A549 (cell line): ENCODE data around the gene TBC1D14. TPM values are rescaled to one million over a fixed set of nuclear protein-coding genes. Genes with fewer than 3 reads are reported as not detected.

ENCODE experiments used
- ATAC-seq, 2 experiments: fragments of 200-7000 bp in 1 of 2; fragments of >200 bp in 1 of 2; cut with Nextera tagmentation in 1 of 2; cut with Tn5 transposase in 1 of 2; 3 replicates each; pipeline versions ENCODE4 v1.8.0 to v1.9.1; 2018 to 2020; ENCODE audit warnings: mild to moderate bottlenecking in 1 of 2, moderate library complexity in 1 of 2
- CTCF ChIA-PET: fragments of 300-600 bp; sonication (Branson Sonifier 250); formaldehyde crosslinking; extraction: SDS; loops from one replicate; lab custom pipeline; 2021; ENCODE audit warnings: antibody characterized with exemption, inconsistent platforms; lab: Yijun Ruan, JAX
- POLR2A ChIA-PET: fragments of 350-600 bp; formaldehyde crosslinking; extraction: SDS; loops from one replicate; lab custom pipeline; 2021; ENCODE audit warnings: antibody characterized with exemption, inconsistent platforms; lab: Yijun Ruan, JAX
- DNase-seq, 2 experiments: peaks; one replicate each; pipeline versions ENCODE4 v3.0.0 to v3.0.0-alpha.2; 2011 to 2016; ENCODE audit warnings: low read depth in 1 of 2, low spot score in 1 of 2
- FAIRE-seq: peaks from 2 replicates; lab custom pipeline; 2011; peaks lifted over from hg19 to GRCh38; lab: Jason Lieb, UNC
- H3K27ac ChIP-seq, 2 experiments: fragments of >200 bp; sonication (Bioruptor Twin); formaldehyde crosslinking; 3 replicates each; pipeline ENCODE4 v1.5.1; 2016 to 2017
- H3K4me1 ChIP-seq: fragments of >200 bp; sonication (Bioruptor Twin); formaldehyde crosslinking; 3 replicates; pipeline ENCODE4 v1.6.1; 2016
- H3K4me2 ChIP-seq: fragments of >200 bp; sonication (Bioruptor Twin); formaldehyde crosslinking; 3 replicates; pipeline ENCODE4 v1.6.1; 2016
- H3K4me3 ChIP-seq: fragments of >200 bp; sonication (Bioruptor Twin); formaldehyde crosslinking; 3 replicates; pipeline ENCODE4 v1.5.1; 2016
- H3K9me3 ChIP-seq: fragments of >200 bp; sonication (Bioruptor Twin); formaldehyde crosslinking; 3 replicates; pipeline ENCODE4 v1.6.1; 2016
- ATOH8 ChIP-seq: fragments of 250-450 bp; sonication (Bioruptor Pico); IDR thresholded peaks from 2 replicates; pipeline ENCODE4 v1.5.0; 2020; ENCODE audit warnings: low read depth, mild to moderate bottlenecking, moderate library complexity
- CBX2 ChIP-seq: fragments of 200-600 bp; sonication (generic); IDR thresholded peaks from 2 replicates; pipeline ENCODE4 v1.6.1; 2016; ENCODE audit warnings: low read depth, mild to moderate bottlenecking, borderline replicate concordance
- CEBPB ChIP-seq, 2 experiments: fragments of >200 bp in 1 of 2; sonication (Bioruptor Twin) in 1 of 2; formaldehyde crosslinking in 1 of 2; IDR thresholded peaks; 2 replicates each; pipeline ENCODE4 v1.6.1; 2012 to 2016
- CHD2 ChIP-seq: fragments of 150-350 bp; IDR thresholded peaks from 2 replicates; pipeline ENCODE4 v1.6.1; 2014; ENCODE audit warnings: low read length; ENCODE audit not compliant: partially characterized antibody
- CHD4 ChIP-seq: fragments of 200-600 bp; sonication (generic); IDR thresholded peaks from 2 replicates; pipeline ENCODE4 v1.6.1; 2016; ENCODE audit warnings: antibody characterized with exemption, mild to moderate bottlenecking, borderline replicate concordance
- ELK1 ChIP-seq: fragments of 150-350 bp; IDR thresholded peaks from 2 replicates; pipeline ENCODE4 v1.6.1; 2014; ENCODE audit warnings: low read depth, mild to moderate bottlenecking, low read length
- EP300 ChIP-seq, 2 experiments: fragments of >200 bp; sonication (Bioruptor Twin); formaldehyde crosslinking; IDR thresholded peaks; 2 replicates in 1 of 2; 3 replicates in 1 of 2; pipeline ENCODE4 v1.6.1; 2016 to 2017
- FOSL2 ChIP-seq, 2 experiments: fragments of 450-650 bp in 1 of 2; fragments of >200 bp in 1 of 2; sonication (Bioruptor Twin) in 1 of 2; formaldehyde crosslinking; IDR thresholded peaks; 2 replicates each; pipeline versions ENCODE4 v1.5.0 to v1.6.1; 2016 to 2020; ENCODE audit warnings: mild to moderate bottlenecking in 1 of 2, moderate library complexity in 1 of 2
- FOXS1 ChIP-seq: fragments of 250-450 bp; sonication (Bioruptor Pico); IDR thresholded peaks from 2 replicates; pipeline ENCODE4 v1.5.0; 2020; ENCODE audit warnings: mild to moderate bottlenecking, moderate library complexity
- GATA3 ChIP-seq: IDR thresholded peaks from 2 replicates; pipeline ENCODE4 v1.6.1; 2012; ENCODE audit warnings: borderline replicate concordance
- HDAC2 ChIP-seq: fragments of 200-600 bp; sonication (generic); IDR thresholded peaks from 2 replicates; pipeline ENCODE4 v1.6.1; 2016
- HES2 ChIP-seq: fragments of >200 bp; sonication (Bioruptor Twin); formaldehyde crosslinking; IDR thresholded peaks from 2 replicates; pipeline ENCODE4 v1.6.1; 2016
- HEYL ChIP-seq: fragments of 250-450 bp; sonication (Bioruptor Pico); IDR thresholded peaks from 2 replicates; pipeline ENCODE4 v1.8.0; 2021; ENCODE audit warnings: mild to moderate bottlenecking, moderate library complexity
- HOXA7 ChIP-seq: fragments of 250-450 bp; sonication (Bioruptor Pico); IDR thresholded peaks from 2 replicates; pipeline ENCODE4 v1.5.0; 2020; ENCODE audit warnings: mild to moderate bottlenecking, moderate library complexity
- HOXB5 ChIP-seq: fragments of 250-450 bp; sonication (Bioruptor Pico); IDR thresholded peaks from 2 replicates; pipeline ENCODE4 v1.5.0; 2020; ENCODE audit warnings: mild to moderate bottlenecking, moderate library complexity
- MAFK ChIP-seq: fragments of 450-650 bp; IDR thresholded peaks from 2 replicates; pipeline ENCODE4 v1.6.1; 2014; ENCODE audit not compliant: partially characterized antibody
- MAZ ChIP-seq: fragments of 150-350 bp; IDR thresholded peaks from 2 replicates; pipeline ENCODE4 v1.6.1; 2014; ENCODE audit warnings: antibody characterized with exemption, low read depth, low read length, borderline replicate concordance
- MYC ChIP-seq: IDR thresholded peaks from 2 replicates; pipeline ENCODE4 v1.6.1; 2012; ENCODE audit warnings: mild to moderate bottlenecking, inconsistent platforms, low read length, improper control_type of control experiment, borderline replicate concordance
- NFE2L2 ChIP-seq: fragments of 150-350 bp; conservative IDR thresholded peaks from 2 replicates; pipeline ENCODE4 v1.6.1; 2014; ENCODE audit warnings: low read length
- POLR2AphosphoS2 ChIP-seq: conservative IDR thresholded peaks from 2 replicates; pipeline ENCODE4 v1.6.1; 2012; ENCODE audit warnings: low read length, improper control_type of control experiment, inconsistent platforms
- RAD21 ChIP-seq, 2 experiments: fragments of >200 bp in 1 of 2; sonication (Bioruptor Twin) in 1 of 2; formaldehyde crosslinking in 1 of 2; IDR thresholded peaks in 1 of 2; conservative IDR thresholded peaks in 1 of 2; 2 replicates in 1 of 2; 3 replicates in 1 of 2; pipeline ENCODE4 v1.6.1; 2012 to 2018; ENCODE audit warnings: inconsistent platforms in 1 of 2
- RCOR1 ChIP-seq: fragments of 150-350 bp; IDR thresholded peaks from 2 replicates; pipeline ENCODE4 v1.6.1; 2014; ENCODE audit warnings: antibody characterized with exemption, low read length, low read depth
- REST ChIP-seq: fragments of 200-600 bp; sonication (generic); IDR thresholded peaks from 2 replicates; pipeline ENCODE4 v1.6.1; 2016; ENCODE audit warnings: antibody characterized with exemption, mild to moderate bottlenecking, moderate library complexity
- RFX5 ChIP-seq: fragments of 450-650 bp; IDR thresholded peaks from 2 replicates; pipeline ENCODE4 v1.7.1; 2014; ENCODE audit warnings: antibody characterized with exemption, mild to moderate bottlenecking, moderate library complexity
- SMC3 ChIP-seq: fragments of >200 bp; sonication (Bioruptor Twin); formaldehyde crosslinking; IDR thresholded peaks from 3 replicates; pipeline ENCODE4 v1.6.1; 2018; ENCODE audit warnings: inconsistent platforms
- TP53 ChIP-seq: fragments of 250-450 bp; sonication (Bioruptor Pico); IDR thresholded peaks from 2 replicates; pipeline ENCODE4 v1.5.0; 2021; ENCODE audit warnings: mild to moderate bottlenecking, moderate library complexity
- USF2 ChIP-seq: fragments of 450-650 bp; IDR thresholded peaks from 2 replicates; pipeline ENCODE4 v1.6.1; 2014; ENCODE audit warnings: antibody characterized with exemption
- ZC3H11A ChIP-seq: fragments of 450-650 bp; IDR thresholded peaks from 2 replicates; pipeline ENCODE4 v1.6.1; 2014; ENCODE audit warnings: antibody characterized with exemption, mild to moderate bottlenecking
- ZSCAN20 ChIP-seq: fragments of 250-450 bp; sonication (Bioruptor Pico); IDR thresholded peaks from 2 replicates; pipeline ENCODE4 v1.8.0; 2022; ENCODE audit warnings: mild to moderate bottlenecking, moderate library complexity
- WGBS: methylation state at CpG from one replicate; pipeline ENCODE4 v1.1.6; 2017; ENCODE audit errors: missing lambda C conversion rate; 5-methylcytosine and 5-hydroxymethylcytosine counted together
- polyA plus RNA-seq, 4 experiments: library from polyadenylated mRNA; depleted of rRNA in 3 of 4; stranded (reverse); fragments of >200 nt; fragmentation: RNase III in 1 of 4; extraction: RNeasy Plus Mini Kit Qiagen cat#74134 plus additional on column Dnase treatment in 1 of 4; gene quantifications; 2 replicates in 3 of 4; 3 replicates in 1 of 4; pipeline ENCODE4 v1.2.3, GENCODE V29; 2011 to 2017

TBC1D14 gene
- polyA plus RNA-seq, 2 of the 4 experiments (the other 2 are of a cell fraction) = 30.2 to 39.0 TPM

- no peak for DNase-seq
- no peak for TF ChIP-seq RAD21 (conservative IDR thresholded peaks at IDR 0.05 in 1 of 2, IDR thresholded peaks at IDR 0.05 in 1 of 2)
- TF ChIP-seq TP53 (CRISPR knock-in tag) = no peak
- TF ChIP-seq SMC3 = no peak
- TF ChIP-seq HDAC2 = no peak
- no peak for TF ChIP-seq RFX5
- TF ChIP-seq HEYL (CRISPR knock-in tag) = no peak
- TF ChIP-seq, all 56 proteins: peak for 0
- no peak overlapping the region for H3K4me2 ChIP-seq
- FAIRE-seq (no peak), ATAC-seq (no peak)
- H3K27ac ChIP-seq = no peak overlapping the region
- 92% methylated on average over 9 of the region's 32 CpGs for WGBS
- peaks cover 2% of the 10 kb centered on the region for H3K4me1 ChIP-seq
- H3K4me3 ChIP-seq = no peak overlapping the region
- no peaks in the 10 kb centered on the region for H3K9me3 ChIP-seq
- CTCF ChIA-PET = interaction anchor here (1.2 kb wide), 1 partner anchor 50 kb away, joined by 3 read pairs; no protein-coding TSS in a partner anchor
- POLR2A ChIA-PET = no interaction called here
Measured at GRCh38 chr4:6923507-6923906, 13.9 kb downstream of the TBC1D14 start.

GRCh38 chr4:6924361-6924779 lies 14.7 kb downstream of the TBC1D14 start:
- WGBS = 100% methylated on average over 3 of the region's 12 CpGs
- DNase-seq (no peak), ATAC-seq (no peak), FAIRE-seq (no peak)
- ChIA-PET CTCF (no interaction called here), POLR2A (no interaction called here)
- no peaks in the 10 kb centered on the region for H3K9me3 ChIP-seq
- TF ChIP-seq RCOR1 (no peak), HES2 (no peak), POLR2AphosphoS2 (no peak), GATA3 (no peak), MAZ (no peak), FOSL2 (IDR thresholded peaks at IDR 0.05) (no peak), FOSL2 (CRISPR knock-in tag; IDR thresholded peaks at IDR 0.05) (no peak), CBX2 (no peak), CHD4 (no peak), ZSCAN20 (CRISPR knock-in tag) (no peak), ZC3H11A (no peak), MAFK (no peak), FOXS1 (no peak), ELK1 (no peak), HOXB5 (CRISPR knock-in tag) (no peak), NFE2L2 (no peak)
- no peaks in the 10 kb centered on the region for H3K4me1 ChIP-seq
- no peak overlapping the region for H3K27ac ChIP-seq
- no peak overlapping the region for H3K4me3 ChIP-seq
- no peak overlapping the region for H3K4me2 ChIP-seq

GRCh38 chr4:6925357-6925836 lies 15.8 kb downstream of the TBC1D14 start:
- DNase-seq = no peak
- Histone ChIP-seq H3K4me1 (no peaks in the 10 kb centered on the region), H3K27ac (no peak overlapping the region), H3K4me3 (no peak overlapping the region), H3K4me2 (no peak overlapping the region), H3K9me3 (no peaks in the 10 kb centered on the region)
- WGBS = 95% methylated on average over 12 of the region's 14 CpGs
- FAIRE-seq = no peak
- no peak for ATAC-seq
- ChIA-PET CTCF (interaction anchor here (1.7 to 2.1 kb wide), 2 partner anchors 12 to 146 kb away, joined by 3 to 12 read pairs; no protein-coding TSS in a partner anchor), POLR2A (no interaction called here)
- TF ChIP-seq USF2 (no peak), MAFK (no peak), CHD2 (no peak), MYC (no peak), REST (no peak), HOXA7 (CRISPR knock-in tag) (no peak), CEBPB (IDR thresholded peaks at IDR 0.05) (no peak), MAZ (no peak), ATOH8 (CRISPR knock-in tag) (no peak), EP300 (IDR thresholded peaks at IDR 0.05) (no peak)
